HG03354 (cell line): Measurements from ENCODE around the gene INO80D.
A peak's percentile ranks its signal among the peaks of the same experiment; 100 is the strongest.
"Not testable (repeated sequence)": the region's sequence is repeated elsewhere in the genome, so short reads cannot be mapped to it uniquely, and the experiment has no call there.

Experiments
- ATAC-seq: cut with Tn5 transposase; IDR thresholded peaks from one replicate; pipeline ENCODE4 v1.9.1; 2021; ENCODE audit warnings: mild to moderate bottlenecking; ENCODE audit not compliant: unreplicated experiment, poor library complexity, severe bottlenecking

INO80D gene

DNA sequence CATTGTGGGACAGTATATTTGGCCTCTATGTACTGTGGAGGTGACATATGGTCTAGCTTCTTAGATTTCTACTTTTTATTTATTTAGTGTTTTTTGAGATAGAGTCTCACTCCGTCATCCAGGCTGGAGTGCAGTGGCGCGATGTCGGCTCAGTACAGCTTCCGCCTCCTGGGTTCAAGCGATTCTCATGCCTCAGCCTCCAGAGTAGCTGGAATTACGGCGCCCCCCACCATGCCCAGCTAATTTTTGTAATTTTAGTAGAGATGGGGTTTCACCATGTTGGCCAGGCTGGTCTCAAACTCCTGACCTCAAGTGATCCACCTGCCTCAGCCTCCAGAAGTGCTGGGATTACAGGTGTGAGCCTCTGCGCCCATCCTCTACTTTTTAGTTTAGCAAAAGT is 99.6 kb downstream of the INO80D start:
- ATAC-seq = not testable (repeated sequence)

- ATAC-seq = peak; percentile 50
Measured at GRCh38 chr2:205984381-205984780, 101.6 kb downstream of the INO80D start.

DNA sequence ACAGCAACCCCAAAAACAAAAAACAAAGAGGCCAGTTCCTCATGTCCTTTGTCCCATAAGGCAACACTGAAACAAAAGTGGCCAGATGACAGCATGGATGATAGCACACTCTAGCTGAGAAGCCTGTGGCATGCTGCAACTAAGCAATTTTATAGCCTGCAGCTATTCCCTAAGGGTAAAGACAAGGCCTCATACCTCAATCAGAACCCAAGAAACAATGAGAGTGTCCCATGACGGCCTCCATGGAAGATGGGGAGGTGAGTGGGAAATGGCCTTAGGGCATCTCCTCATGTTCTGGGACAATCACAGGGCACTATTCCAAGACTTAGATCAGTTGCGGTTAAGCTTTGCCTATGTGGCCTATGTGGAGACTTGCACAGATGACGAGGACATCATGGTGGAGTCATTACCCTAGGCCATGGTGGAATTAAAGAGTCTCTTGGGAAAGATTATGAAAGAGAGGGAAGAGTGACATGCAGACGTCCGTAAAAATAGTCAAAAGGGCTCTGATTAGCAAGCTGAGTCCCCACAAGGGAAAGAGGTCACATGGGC is 103.1 kb downstream of the INO80D start:
- ATAC-seq = no peak

DNA sequence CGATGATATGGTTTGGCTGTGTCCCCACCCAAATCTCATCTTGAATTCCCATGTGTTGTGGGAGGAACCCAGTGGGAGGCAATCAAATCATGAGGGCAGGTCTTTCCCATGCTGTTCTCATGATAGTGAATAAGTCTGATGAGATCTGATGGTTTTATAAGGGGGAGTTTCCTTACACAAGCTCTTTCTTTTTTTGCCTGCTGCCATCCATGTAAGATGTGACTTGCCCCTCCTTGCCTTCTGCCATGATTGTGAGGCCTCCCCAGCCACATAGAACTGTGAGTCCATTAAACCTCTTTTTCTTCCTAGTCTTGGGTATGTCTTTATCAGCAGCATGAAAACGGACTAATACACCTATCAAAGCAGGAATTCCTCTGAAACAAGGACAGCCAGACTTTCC is 107.2 kb downstream of the INO80D start:
- ATAC-seq = not testable (repeated sequence)

DNA sequence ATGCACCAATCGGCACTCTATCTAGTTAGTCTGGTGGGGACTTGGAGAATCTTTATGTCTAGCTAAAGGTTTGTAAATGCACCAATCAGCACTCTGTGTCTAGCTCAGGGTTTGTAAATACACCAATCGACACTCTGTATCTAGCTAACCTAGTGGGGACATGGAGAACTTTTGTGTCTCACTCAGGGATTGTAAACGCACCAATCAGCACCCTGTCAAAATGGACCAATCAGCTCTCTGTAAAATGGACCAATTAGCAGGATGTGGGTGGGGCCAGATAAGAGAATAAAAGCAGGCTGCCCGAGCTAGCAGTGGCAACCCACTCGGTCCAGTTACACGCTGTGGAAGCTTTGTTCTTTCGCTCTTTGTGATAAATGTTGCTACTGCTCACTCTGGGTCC is 108.3 kb downstream of the INO80D start:
- ATAC-seq = not testable (repeated sequence)

GRCh38 chr2:205976934-205977659 is 108.9 kb downstream of the INO80D start:
- not testable (repeated sequence) for ATAC-seq

- ATAC-seq = no peak
Measured at GRCh38 chr2:205976120-205976814, 109.7 kb downstream of the INO80D start.

GRCh38 chr2:205975082-205975949 is 110.7 kb downstream of the INO80D start:
- ATAC-seq = peak; percentile 79

- ATAC-seq = no peak
Measured at GRCh38 chr2:205972113-205972512, 113.9 kb downstream of the INO80D start.

DNA sequence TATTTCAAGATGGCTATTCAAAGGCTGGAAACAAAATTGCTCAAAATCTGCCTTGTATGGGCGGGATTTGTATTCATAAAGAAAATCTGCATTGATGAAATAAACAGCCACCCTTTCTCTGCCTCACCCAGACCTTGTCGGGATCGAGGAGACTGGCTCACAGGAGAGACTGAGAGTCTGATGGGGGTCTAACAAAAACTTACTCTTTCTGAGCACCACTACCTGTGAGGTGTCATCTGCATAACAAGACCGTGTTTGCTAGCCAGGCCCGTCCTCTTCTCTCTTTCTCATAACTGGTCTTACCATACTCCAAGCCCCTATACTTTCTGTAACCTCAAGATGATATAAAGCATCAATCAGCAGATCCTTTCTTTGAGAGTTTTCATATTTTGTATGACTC is 115.6 kb downstream of the INO80D start:
- no peak for ATAC-seq

DNA sequence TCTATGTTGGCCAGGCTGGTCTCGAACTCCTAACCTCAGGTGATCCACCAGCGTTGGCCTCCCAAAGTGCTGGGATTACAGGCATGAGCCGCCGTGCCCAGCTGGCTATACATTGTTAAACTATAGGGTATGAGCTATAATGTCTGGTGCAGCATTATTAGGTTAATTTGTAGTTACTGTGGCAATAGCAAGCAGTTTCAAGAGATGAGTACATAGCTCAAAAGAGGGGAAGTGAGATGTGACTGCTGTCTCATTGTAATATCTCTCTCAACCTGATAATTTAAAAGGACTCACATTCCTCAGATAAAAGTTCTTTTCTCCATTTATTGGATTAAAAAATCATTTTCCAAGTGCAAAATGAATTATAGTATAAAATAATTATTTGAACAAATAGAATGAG is 116.4 kb downstream of the INO80D start:
- ATAC-seq = no peak

GRCh38 chr2:205967391-205968075 is 118.4 kb downstream of the INO80D start:
- ATAC-seq = no peak

DNA sequence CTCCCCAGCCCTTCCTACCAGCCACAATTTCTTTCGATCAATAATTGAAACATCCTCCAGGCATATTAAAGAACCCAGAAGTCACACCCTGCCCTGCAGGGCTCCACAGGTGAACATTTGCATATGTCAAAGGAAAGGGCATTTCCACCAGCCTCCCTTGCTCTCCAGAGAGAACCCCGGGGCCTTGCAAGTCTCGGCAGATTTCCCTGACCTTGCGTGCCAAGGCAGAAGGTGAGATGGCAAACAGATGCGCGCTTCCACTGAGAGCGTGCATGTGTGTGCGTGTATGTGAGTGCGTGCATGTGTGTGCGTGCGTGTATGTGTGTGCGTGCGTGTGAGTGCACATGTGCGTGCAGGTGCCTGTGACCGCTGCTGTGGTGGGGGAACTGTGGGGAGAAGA is 120.3 kb downstream of the INO80D start:
- ATAC-seq = no peak

- no peak for ATAC-seq
Measured at GRCh38 chr2:205964111-205964761, 121.7 kb downstream of the INO80D start.

DNA sequence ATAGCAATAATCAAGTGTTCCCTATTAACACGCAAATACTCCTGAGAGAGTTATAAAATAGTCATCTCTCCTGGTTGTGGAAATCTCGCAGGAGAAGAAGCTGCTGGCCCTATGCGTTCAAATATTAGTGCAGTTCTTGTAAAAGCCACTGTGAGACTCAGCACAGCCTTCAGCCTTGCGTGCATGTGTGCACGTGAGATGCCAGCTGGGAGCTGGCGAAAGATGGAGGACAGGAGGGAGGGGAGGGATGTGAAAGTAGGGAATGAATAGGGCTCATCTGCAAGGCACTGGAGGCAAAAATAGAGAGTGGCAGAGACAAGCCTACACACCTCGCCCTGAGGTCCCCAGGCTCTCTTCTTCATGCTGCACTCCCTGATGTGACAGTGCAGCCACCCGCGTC is 126.5 kb downstream of the INO80D start:
- ATAC-seq = no peak

- no peak for ATAC-seq
Measured at GRCh38 chr2:205957452-205958154, 128.4 kb downstream of the INO80D start.

DNA sequence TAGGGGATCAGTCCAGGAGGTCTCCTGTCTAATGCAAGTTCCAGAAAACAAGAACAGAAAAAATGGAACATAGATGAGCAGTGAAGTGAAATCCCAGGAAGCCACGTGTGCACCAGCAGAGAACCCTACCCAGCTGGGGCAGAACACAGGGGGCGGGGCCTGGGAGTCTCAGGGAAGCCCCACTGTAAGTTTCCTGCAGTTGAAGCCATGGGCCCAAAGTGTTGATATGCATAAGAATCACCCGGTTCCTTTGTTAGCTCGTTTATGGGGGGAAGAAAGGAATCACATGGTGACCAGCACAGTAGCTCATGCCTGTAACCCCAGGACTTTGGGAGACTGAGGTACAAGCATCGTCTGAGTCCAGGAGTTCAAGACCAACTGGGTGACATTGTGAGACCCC is 131.3 kb downstream of the INO80D start:
- no peak for ATAC-seq

GRCh38 chr2:205952282-205952681 is 133.7 kb downstream of the INO80D start:
- no peak for ATAC-seq

- no peak for ATAC-seq
Measured at GRCh38 chr2:205948883-205949282, 137.1 kb downstream of the INO80D start.
